GM12873 (cell line): ENCODE measurements around the gene CLSTN2.

Experiments
- TF ChIP-seq, protein P1 (sequence below): IDR thresholded peaks from 2 replicates; pipeline ENCODE4 v1.5.1; 2012; ENCODE audit warnings: low read depth, mild to moderate bottlenecking, moderate library complexity, low read length, control low read depth; ENCODE audit not compliant: insufficient read depth; ENCODE audit errors: missing control alignments

Gene CLSTN2

DNA sequence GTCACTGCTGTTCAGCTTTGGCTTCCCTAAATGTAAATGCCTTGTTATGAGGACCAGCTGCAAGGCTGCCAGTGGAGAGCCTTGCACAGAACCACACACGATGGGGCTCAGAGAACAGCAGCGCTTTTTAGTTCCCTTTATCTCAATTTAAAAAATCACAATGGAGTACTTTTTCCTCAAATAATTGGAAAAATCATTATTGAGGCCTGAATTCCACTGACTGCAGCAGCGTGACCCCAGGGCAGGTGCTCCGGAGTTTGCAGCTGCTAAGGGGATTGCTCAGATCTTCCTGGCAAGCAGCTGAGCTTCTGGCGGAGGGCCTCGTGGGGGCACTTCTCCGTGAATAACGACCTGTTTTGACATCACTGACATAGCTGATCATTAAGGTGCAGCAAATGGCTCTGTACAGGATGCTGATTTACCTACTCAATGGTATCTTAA is 497.3 kb downstream of the CLSTN2 start:
- TF ChIP-seq, protein P1, sequence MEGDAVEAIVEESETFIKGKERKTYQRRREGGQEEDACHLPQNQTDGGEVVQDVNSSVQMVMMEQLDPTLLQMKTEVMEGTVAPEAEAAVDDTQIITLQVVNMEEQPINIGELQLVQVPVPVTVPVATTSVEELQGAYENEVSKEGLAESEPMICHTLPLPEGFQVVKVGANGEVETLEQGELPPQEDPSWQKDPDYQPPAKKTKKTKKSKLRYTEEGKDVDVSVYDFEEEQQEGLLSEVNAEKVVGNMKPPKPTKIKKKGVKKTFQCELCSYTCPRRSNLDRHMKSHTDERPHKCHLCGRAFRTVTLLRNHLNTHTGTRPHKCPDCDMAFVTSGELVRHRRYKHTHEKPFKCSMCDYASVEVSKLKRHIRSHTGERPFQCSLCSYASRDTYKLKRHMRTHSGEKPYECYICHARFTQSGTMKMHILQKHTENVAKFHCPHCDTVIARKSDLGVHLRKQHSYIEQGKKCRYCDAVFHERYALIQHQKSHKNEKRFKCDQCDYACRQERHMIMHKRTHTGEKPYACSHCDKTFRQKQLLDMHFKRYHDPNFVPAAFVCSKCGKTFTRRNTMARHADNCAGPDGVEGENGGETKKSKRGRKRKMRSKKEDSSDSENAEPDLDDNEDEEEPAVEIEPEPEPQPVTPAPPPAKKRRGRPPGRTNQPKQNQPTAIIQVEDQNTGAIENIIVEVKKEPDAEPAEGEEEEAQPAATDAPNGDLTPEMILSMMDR, result no peak

GRCh38 chr3:140433431-140433830 is 498.4 kb downstream of the CLSTN2 start:
- TF ChIP-seq, protein P1, result no peak

DNA sequence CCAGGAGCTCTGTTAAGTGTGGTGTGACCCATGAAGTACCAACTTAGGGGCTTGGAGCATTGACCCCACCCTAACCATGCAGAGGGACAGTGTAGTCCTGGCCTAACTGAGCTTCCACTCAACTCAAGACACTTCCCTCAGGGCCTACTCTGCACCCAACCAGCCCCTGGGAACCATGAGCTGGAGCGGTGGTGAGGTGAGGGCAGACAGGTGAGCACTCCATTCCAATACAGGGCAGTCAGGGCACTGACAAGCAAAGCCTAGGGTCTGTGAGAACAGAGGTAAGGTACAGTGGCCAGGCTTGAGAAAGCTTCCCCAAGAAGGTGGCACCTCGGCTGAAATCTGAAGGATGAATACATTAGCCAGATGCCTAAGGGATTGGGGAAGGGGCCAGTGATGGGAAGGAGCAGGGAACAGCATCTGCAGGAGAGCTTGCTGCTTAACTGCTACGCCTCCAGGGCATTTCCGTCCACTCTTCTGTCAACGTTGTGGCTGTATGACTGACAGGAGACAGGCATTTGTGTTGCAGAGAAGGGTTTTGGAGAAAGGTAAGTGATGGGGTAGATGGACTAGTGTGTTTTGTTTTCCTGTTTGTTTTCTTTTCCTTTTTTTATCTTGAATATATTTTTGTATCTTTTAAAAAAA is 499.4 kb downstream of the CLSTN2 start:
- TF ChIP-seq, protein P1, result no peak

DNA sequence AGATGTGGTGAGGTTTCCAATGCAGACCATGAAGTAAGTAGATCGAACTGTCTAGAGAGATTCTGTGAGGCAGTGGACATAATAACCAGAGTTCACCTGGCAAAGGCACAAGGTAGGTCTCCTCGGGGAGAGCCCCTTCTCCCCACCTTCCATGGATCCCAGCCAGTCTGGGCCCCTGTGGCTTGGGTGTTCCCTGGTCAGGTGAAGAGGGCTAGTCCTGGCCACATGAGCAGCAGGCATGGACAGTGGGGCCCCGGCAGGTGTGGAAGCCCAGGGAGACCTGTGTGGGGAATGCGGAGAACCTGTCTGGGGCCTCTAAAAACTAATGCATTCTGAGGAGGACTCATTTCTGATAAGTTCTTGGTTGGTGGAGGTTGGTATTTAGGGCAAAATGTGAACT is 501.4 kb downstream of the CLSTN2 start:
- TF ChIP-seq, protein P1, result no peak

- TF ChIP-seq, protein P1, result no peak
Measured at GRCh38 chr3:140438736-140439470, 503.9 kb downstream of the CLSTN2 start.

- TF ChIP-seq, protein P1, result no peak
Measured at GRCh38 chr3:140439527-140439926, 504.5 kb downstream of the CLSTN2 start.

DNA sequence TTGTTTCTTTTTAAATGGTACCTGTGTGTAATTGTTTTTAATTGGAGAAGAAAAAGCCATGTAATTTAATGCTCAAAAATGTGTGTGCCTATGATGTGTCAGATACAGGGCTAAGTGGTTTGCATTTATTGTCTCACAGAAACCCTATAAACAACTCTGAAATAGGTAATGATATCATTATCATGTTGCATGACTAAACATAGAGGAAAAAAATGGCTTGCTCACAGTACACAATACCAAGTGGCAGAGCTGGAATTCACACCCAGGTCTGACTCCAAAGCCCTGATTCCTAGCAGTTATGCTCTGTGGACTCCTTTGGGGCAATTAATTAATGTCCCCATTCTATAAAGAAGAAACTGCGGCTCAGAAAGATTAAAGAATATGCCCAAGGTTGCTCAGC is 505.5 kb downstream of the CLSTN2 start:
- TF ChIP-seq, protein P1, result no peak
